GM19395 (cell line): ENCODE measurements around the gene CCK.

ENCODE experiments used
- ATAC-seq: cut with Tn5 transposase; IDR thresholded peaks from one replicate; pipeline ENCODE4 v1.9.1; 2021; ENCODE audit warnings: mild to moderate bottlenecking, moderate library complexity; ENCODE audit not compliant: unreplicated experiment

Gene CCK

DNA sequence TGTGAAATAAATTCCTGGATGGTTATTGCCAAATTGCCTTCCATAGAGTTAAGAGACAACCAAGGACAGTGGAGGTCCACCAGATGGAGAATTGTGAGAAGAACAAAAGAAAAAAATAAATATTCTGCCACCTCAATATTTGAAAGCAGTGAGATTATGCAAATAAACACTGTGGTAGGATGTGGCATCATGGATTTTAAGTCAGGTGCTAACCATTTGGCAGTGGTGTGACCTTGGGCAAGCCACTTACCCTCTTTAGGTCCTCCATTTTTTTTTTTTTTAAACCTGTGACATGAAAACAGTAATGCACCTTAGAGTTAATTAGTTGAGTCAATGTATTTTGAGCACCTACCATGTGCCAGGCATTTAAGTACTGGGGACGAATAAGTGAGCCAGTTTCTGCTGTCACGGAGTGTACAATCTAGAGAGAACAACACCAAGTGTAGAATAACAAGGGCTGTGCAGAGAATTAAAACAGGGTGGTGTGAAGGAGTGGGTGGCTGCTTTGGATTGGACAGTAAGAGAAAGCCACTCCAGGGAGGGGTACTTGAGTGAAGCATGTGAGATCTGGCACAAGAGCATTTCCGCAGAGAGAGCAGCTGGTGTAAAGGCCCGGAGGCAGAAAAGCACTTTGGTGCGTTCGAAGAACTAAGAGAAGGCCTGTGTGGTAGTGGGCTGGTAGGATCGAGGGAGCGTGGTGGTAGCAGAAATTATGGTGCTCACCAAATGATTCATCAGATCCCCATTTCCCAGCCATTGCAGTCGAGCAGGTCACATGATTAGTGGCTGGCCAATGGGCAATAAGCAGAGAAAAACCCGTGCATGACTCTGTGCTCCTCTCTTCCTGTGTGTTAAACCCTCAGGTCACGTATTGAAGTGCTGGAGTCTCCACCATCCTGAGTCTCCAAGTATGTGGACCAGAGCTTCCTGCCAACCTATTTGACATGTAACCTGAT, 39.2 kb downstream of the CCK start:
- ATAC-seq, result no peak

DNA sequence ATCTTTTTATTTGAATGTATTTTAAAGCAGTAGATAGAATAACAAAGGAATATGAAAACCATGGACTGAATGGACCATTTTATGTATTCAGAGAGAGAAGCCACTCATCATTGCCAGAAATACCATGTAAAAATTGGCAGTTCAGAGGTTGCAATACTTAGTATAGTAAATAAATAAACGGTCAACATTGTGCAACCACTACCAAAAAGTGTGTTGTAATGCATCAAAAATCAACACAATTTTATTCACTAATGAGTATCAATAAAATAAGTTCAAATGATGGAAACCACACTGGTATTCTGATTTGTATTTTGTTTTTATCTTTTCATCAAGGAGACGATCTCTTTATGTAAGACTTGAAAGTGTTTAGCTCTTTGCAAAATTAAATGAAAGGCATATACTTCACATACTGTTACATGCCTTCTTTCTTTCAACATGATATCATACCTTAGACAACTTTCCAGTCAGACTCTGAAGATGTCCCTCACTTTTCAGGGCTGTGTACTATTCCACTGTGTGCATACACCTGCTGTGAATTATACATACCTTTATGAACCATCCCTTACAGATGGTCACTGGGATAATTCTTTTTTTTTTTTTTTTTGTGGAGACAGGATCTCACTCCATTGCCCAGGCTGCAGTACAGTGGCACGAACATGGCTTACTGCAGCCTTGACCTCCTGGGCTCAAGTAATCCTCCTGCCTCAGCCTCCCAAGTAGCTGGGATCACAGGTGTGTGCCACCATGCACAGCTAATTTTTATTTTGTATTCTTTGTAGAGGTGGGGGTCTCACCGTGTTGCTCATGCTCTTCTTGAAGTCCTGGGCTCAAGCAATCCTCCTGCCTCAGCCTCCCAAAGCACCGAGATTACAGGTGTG, 40.3 kb downstream of the CCK start:
- no peak for ATAC-seq

DNA sequence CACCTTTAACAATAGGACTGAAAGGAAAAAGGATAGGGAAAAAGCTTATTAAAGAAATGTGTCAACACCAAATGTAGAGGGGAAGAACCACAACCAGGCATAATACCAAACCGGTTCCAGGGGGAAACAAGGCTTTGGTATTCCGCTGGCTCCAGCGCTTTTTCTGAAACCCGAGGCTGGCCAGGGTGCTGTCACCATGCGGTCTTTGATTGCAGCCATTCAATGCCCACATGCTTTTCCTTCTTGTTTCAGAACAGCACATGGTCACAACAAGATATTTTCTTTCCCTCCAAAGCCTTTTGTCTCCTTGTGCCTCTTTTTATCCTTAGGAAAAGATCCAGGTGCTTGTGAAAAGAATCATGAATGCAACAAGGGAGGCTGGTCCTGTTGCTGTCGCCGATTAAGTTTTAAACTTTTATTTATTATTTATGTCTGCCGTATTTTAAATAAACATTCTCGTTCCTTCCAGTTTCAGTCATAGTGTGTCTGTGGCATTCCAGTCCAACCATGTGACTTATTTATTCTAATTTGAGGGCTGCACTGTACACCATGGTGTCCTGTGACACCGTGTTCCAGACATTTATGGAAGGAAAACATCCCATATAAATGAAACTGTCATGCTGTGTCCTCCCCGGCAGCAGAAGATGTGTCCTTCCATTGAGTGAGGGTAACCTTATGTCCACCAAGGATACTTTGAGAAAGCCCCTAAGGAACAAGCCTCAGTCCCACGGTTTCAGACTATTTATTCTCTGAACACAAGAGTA, 41.1 kb downstream of the CCK start:
- no peak for ATAC-seq

DNA sequence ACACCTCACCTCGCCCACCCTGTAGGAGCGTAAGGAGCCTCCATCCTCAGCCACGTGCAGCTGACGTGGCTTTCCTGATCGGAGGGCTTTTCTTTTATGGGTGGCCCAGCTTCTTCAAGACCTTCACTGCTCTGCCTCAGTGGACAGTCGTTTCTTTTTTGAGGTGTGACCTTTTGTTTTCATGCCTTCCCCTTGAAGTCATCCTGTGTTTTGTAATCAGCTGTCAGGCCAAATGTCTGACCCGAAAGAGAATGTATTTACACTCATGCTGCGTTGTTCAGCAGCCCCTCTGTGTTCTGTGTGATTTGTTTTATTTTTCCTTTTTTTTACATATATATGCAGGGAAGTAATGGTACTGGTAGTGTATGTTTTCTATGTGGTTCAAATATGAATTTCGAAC, 41.8 kb downstream of the CCK start:
- ATAC-seq, result no peak

DNA sequence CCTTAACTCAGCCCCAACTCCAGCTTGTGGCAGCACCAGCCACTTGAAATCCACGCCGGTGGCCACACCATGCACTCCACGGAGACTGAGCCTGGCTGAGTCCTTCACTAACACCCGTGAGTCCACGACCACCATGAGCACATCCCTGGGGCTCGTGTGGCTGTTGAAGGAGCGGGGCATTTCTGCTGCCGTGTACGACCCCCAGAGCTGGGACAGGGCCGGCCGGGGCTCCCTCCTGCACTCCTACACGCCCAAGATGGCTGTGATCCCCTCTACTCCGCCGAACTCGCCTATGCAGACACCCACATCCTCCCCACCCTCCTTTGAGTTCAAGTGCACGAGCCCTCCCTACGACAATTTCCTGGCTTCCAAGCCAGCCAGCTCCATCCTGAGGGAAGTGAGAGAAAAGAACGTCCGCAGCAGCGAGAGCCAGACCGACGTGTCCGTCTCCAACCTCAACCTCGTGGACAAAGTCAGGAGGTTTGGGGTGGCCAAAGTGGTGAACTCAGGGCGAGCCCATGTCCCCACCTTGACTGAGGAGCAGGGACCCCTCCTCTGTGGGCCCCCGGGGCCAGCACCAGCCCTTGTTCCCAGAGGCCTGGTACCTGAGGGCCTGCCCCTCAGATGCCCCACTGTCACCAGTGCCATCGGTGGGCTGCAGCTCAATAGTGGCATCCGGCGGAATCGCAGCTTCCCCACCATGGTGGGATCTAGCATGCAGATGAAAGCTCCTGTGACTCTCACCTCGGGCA, 42.9 kb downstream of the CCK start:
- ATAC-seq, result no peak

DNA sequence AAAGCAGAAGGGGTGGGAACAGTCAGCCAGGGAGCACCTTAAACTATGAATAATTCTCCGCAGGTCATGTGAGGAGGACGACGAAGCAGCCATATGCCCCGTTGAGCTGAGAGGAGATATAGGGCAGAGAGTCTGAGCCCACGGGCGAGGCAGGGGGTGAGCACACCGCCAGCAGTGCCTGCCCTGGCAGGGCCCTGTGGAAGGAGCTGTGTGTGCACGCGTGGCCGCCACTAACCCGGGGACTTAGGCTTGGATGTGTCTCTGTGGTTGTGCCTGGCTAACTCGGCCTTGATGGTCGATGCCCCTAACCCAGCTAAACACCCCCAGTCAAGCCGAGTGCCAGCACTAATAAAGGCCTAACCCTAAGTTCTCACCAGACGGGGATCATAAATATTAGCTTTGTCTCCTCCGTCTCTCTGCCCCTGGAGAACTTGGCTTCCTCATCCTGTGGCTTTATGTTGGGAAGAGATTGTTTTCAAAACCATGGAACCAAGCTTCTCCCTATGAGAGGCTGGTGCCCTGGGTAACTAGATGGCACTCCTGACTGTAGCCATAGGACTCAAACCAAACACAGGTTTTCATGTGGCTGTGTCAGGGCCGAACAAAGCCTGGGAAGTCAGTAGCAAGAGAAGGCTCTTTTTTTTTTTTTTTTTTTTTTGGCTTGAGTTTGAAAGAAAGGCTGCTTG, 45.4 kb downstream of the CCK start:
- ATAC-seq, result no peak

DNA sequence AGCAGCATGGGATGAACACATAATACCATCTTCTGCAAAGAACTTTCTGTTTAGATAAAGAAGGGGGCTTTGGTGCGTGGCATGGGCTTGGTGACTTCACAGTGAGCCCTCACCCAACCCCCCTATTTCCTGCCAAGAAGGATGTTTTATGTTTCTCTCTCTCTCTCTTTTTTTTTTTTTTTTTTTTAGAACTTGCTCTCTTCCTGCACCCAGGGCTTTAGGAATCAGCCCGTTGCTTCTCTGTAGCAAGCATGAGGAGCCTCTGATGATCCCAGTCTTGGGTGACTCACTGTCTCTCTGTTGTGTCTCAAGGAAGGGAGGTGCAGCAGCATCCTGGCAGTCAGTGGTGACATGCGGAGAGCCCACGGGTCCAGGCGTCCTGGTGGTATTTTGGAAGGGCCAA, 49.1 kb downstream of the CCK start:
- ATAC-seq, result no peak

DNA sequence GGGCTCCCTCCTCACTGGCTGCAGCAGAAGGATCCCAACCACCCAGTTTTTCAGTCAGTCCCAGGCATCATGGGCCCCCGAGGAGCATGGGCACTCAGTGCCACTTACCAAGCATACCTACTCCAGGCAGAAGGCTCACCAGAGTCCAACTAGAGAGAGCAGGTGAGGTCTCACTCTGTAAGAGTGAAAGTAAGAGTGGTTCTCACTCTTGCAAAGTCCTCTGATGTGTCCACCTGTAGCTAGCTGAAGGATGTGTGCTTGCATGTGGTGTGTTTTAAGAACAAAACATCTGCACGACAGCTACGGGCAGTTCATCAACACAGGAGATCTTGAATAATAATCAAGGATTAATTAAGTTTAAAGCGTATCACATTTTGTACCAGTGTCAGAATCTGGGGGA, 49.7 kb downstream of the CCK start:
- peak; percentile 78 for ATAC-seq

DNA sequence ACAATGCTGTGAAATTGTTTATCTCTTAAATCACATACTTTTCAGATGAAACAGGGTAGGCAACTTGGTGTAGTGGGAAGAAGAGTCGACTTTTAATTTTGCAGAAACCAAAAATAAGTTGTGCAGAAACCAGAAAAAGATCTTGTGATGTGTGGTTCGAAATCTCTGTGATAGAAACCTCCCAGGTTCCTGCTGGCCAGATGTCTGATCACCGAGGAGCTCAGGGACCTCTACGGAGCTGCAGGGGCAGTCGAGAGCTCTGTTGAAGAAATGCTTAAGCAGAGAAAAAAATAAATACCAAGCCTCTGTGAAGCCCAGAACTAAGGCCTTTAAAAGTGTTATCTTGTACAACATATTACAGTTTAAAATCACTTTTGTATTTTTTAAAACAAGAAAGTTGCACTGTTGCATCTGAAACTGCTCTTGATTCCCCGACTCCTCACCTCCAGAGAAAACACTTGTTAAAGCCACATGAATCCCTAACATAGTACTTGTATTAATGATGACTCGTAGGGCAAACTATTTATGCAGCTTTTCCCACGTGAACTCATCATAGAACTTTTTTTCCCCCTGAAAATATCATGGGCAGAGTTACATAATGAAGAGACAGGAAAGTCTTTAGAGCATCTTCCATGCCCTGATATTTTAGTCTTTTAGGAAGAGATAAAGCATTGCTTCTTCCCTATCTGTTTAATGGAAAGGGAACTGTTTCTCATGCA, 51.3 kb downstream of the CCK start:
- ATAC-seq, result peak; percentile 64

DNA sequence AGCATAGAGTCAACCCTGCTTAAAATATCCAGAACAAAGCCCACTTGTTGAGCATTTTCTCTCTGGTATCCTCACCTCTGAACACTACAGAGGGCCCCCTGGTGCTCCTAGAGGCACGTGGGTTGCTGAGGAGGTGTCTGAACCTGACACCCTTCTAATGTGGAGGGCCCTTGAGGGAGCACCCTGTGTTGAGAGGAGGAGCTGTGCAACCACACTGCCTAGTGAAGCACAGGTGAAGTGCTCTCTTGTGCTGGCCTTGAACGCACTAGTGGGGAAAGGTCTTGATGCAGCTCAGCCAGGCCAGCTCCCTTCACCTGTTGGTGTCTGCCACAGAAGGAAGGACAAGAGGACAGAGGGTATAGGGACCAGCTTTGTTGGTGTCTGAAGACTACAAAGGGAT, 51.9 kb downstream of the CCK start:
- peak; percentile 28 for ATAC-seq

DNA sequence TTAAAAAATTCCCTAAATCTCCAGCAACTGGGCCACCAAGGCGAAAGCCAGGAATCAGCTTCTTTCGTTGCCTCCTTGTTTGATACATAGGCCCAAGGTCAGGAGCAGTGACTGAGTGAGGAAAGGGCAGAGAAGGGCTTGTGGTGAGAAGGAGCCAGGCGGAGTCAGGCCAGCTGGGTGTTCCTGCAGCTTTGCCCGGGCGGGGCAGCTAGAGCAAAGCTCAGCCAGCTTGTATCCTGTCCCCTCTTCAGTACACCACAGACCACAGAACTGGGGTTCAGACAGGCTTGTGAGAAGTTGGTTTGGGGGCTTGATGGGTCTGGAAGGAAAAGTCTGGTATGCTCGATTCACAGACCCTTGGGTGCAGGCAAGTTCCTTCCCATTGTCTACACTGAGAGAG, 52.6 kb downstream of the CCK start:
- ATAC-seq, result no peak

DNA sequence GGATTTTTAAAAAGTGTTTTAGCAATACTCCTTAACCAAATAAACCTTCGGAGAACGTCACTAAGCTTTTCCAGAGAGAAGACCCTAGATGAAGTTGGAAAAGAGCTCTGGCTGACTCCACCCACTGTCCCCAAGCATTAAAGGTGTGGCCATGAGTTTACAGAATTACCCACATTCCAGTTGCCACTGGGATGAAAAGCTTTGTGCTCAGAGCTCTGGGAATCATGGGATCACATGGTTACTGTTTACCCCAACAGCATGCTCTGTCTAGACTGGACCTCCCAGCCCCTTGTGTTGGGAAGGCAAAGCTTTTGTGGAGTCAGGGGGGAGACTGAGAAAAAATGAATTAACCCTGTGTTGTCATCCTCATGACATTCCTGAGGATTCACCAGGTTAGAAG, 55.3 kb downstream of the CCK start:
- ATAC-seq, result no peak

DNA sequence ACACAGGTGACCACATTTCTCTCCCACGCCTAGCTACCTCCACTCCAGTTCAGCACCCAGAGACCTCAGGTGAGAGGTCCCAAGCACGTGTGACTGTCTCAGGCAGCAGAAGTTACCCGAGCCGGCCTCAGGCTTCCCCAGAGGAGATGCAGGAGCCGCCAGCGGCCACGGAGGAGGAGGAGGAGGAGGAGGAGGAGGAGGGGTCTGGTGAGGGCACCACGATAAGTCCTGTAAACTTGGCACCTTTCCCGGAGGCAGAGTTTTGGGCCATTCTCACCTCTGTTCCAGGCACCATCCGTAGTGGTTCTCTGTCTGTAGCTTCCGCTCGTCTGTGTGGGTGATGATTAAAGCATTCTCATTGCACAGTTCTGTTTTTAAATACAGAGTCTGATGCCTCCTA, 56.1 kb downstream of the CCK start:
- ATAC-seq, result no peak
